ENCODE data around the gene OR2F1. TPM values are rescaled to one million over a fixed set of nuclear protein-coding genes. Genes with fewer than 3 reads are reported as not detected.

OR2F1 gene
- total and polyA plus RNA-seq, 10 of the 15 experiments (the other 5 are each of a cell fraction or from before 2014, with no cell fraction given), result not detected

DNA sequence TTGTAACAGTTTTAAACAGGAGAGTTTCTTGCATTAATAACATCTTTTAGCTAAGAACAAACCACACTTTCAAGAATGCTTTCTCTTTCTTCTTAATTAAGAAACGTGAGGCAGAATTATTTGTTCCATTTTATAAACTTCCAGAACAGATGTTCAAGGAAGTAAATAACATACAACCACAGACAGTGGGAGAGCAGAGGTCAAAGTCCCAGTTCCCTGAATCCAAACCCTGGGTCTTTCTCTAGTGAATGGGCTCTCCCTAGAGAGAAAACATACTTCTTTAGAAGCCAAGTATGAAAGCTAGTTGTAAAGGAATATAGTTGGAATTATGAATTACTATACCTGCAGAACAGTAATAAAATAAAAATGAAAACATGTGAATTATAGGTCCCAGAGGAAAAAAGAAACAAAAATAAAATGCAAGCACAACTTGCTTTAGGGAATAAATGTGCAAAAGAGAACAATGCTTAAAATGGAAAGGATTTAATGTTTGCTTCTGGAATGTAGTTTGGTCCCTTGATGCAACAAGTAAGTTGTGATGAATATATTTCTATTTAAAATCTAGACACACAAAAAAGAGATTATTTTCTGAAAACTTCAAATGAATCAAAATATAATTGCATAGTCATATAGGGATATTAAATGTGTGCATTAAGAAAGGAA lies 51.5 kb downstream of the OR2F1 start:
- Histone ChIP-seq H3K79me2 (ENCODE audit: control insufficient read depth, insufficient read depth, low read length) (no peaks in the 10 kb centered on the region), H3K27me3 (replicated peaks in 1 of 2; ENCODE audit: control insufficient read depth in 2 of 2, insufficient read depth in 2 of 2, low read length in 1 of 2) (no peaks in the 10 kb centered on the region), H2AFZ (ENCODE audit: control insufficient read depth, low read depth, low read length) (no peak overlapping the region), H3K9me3 (replicated peaks; ENCODE audit: control insufficient read depth, insufficient read depth, low read length) (no peaks in the 10 kb centered on the region; the same call in 1 of the 3 replicates), H3K9ac (ENCODE audit: control insufficient read depth, insufficient read depth, low read length) (no peak overlapping the region), H3K4me3 (no peak overlapping the region), H3K4me2 (ENCODE audit: control insufficient read depth, insufficient read depth) (no peak overlapping the region), H3K4me1 (ENCODE audit: control insufficient read depth, insufficient read depth, low read length) (no peaks in the 10 kb centered on the region), H4K20me1 (ENCODE audit: control insufficient read depth, insufficient read depth) (no peaks in the 10 kb centered on the region), H3K27ac (ENCODE audit: control insufficient read depth, insufficient read depth) (no peak overlapping the region), H3K36me3 (ENCODE audit: control insufficient read depth in 2 of 2, insufficient read depth in 2 of 2, low read length in 1 of 2) (no peaks in the 10 kb centered on the region)
- ChIA-PET SMC1A (ENCODE audit: uncharacterized antibody, unreplicated experiment) (no interaction called here), RAD21 (ENCODE audit: unreplicated experiment) (no interaction called here), CTCF (interaction anchor here (1.0 kb wide), 1 partner anchor 40 kb away, joined by 3 read pairs; no protein-coding TSS in a partner anchor), POLR2A (no interaction called here)
- ATAC-seq, result no peak
- TF ChIP-seq GATAD2B (conservative IDR thresholded peaks at IDR 0.05; ENCODE audit: low read depth), result no peak
- no peak for TF ChIP-seq TBL1XR1 (IDR thresholded peaks at IDR 0.05; ENCODE audit: low read depth, low read length)
- TF ChIP-seq, protein P1, sequence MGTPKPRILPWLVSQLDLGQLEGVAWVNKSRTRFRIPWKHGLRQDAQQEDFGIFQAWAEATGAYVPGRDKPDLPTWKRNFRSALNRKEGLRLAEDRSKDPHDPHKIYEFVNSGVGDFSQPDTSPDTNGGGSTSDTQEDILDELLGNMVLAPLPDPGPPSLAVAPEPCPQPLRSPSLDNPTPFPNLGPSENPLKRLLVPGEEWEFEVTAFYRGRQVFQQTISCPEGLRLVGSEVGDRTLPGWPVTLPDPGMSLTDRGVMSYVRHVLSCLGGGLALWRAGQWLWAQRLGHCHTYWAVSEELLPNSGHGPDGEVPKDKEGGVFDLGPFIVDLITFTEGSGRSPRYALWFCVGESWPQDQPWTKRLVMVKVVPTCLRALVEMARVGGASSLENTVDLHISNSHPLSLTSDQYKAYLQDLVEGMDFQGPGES (IDR thresholded peaks at IDR 0.05), result no peak
- TF ChIP-seq BCL11A (IDR thresholded peaks at IDR 0.05; ENCODE audit: low read depth, low read length), result no peak
- no peak for TF ChIP-seq NR2F1 (conservative IDR thresholded peaks at IDR 0.05)
- no peak for TF ChIP-seq ZNF622 (IDR thresholded peaks at IDR 0.05)
- TF ChIP-seq JUNB (IDR thresholded peaks at IDR 0.05), result no peak
- TF ChIP-seq TCF12 (IDR thresholded peaks at IDR 0.05; ENCODE audit: low read depth, low read length), result no peak
- TF ChIP-seq YBX1 (IDR thresholded peaks at IDR 0.05), result no peak
- TF ChIP-seq RFX5 (IDR thresholded peaks at IDR 0.05; ENCODE audit: low read depth, low read length), result no peak
- no peak for TF ChIP-seq ATF7 (IDR thresholded peaks at IDR 0.05; ENCODE audit: low read depth)
- 0% methylated on average over 1 of the region's 1 CpG for WGBS (ENCODE audit: insufficient coverage, insufficient replicate concordance, low lambda C conversion rate, missing lambda C conversion rate)
- DNase-seq (ENCODE audit: low read depth, low spot score), result no peak
- no TSS peak for BruUV-seq (replicated peaks)
- no peak for FAIRE-seq
- intact Hi-C loops (cut with micrococcal nuclease; ENCODE audit: unreplicated experiment), result no loop called here
- in situ Hi-C loops (cut with MboI), result no loop called here
